ENCODE measurements around the gene TXN2. TPM values are rescaled to one million over a fixed set of nuclear protein-coding genes. Genes with fewer than 3 reads are reported as not detected.
"Not testable (repeated sequence)": the region's sequence is repeated elsewhere in the genome, so short reads cannot be mapped to it uniquely, and the experiment has no call there.

The TXN2 gene
- total RNA-seq, 1 donor from 2014 or later, result 63.5 TPM

GRCh38 chr22:36456464-36456845, 25.0 kb downstream of the TXN2 start:
- DNase-seq (ENCODE audit: extremely low read depth, low read depth, low spot score), result no peak

- no peak for DNase-seq (ENCODE audit: extremely low read depth, low read depth, low spot score)
Measured at GRCh38 chr22:36455571-36456463, 25.6 kb downstream of the TXN2 start.

- DNase-seq (ENCODE audit: extremely low read depth, low read depth, low spot score), result no peak
Measured at GRCh38 chr22:36454916-36455570, 26.4 kb downstream of the TXN2 start.

GRCh38 chr22:36453855-36454378, 27.5 kb downstream of the TXN2 start:
- DNase-seq (ENCODE audit: extremely low read depth, low read depth, low spot score), result no peak

- DNase-seq (ENCODE audit: extremely low read depth, low read depth, low spot score), result not testable (repeated sequence)
Measured at GRCh38 chr22:36452978-36453607, 28.3 kb downstream of the TXN2 start.

- DNase-seq (ENCODE audit: extremely low read depth, low read depth, low spot score), result no peak
Measured at GRCh38 chr22:36452250-36452977, 29.0 kb downstream of the TXN2 start.

- DNase-seq (ENCODE audit: extremely low read depth, low read depth, low spot score), result not testable (repeated sequence)
Measured at GRCh38 chr22:36450923-36451322, 30.5 kb downstream of the TXN2 start.

- no peak for DNase-seq (ENCODE audit: extremely low read depth, low read depth, low spot score)
Measured at GRCh38 chr22:36449596-36450175, 31.8 kb downstream of the TXN2 start.

- no peak for DNase-seq (ENCODE audit: extremely low read depth, low read depth, low spot score)
Measured at GRCh38 chr22:36447632-36448031, 33.8 kb downstream of the TXN2 start.

GRCh38 chr22:36445158-36445668, 36.2 kb downstream of the TXN2 start:
- DNase-seq (ENCODE audit: extremely low read depth, low read depth, low spot score), result no peak

- no peak for DNase-seq (ENCODE audit: extremely low read depth, low read depth, low spot score)
Measured at GRCh38 chr22:36443198-36443770, 38.2 kb downstream of the TXN2 start.

- no peak for DNase-seq (ENCODE audit: extremely low read depth, low read depth, low spot score)
Measured at GRCh38 chr22:36442506-36443197, 38.8 kb downstream of the TXN2 start.

- DNase-seq (ENCODE audit: extremely low read depth, low read depth, low spot score), result no peak
Measured at GRCh38 chr22:36440429-36441002, 40.9 kb downstream of the TXN2 start.

GRCh38 chr22:36439481-36440271, 41.8 kb downstream of the TXN2 start:
- no peak for DNase-seq (ENCODE audit: extremely low read depth, low read depth, low spot score)

GRCh38 chr22:36435516-36436415, 45.7 kb downstream of the TXN2 start:
- DNase-seq (ENCODE audit: extremely low read depth, low read depth, low spot score), result no peak

GRCh38 chr22:36433318-36434231, 47.9 kb downstream of the TXN2 start:
- no peak for DNase-seq (ENCODE audit: extremely low read depth, low read depth, low spot score)

Measured in glomerular endothelial cell (primary cell).